Measurements from ENCODE around the gene TMEM38A.

DNA sequence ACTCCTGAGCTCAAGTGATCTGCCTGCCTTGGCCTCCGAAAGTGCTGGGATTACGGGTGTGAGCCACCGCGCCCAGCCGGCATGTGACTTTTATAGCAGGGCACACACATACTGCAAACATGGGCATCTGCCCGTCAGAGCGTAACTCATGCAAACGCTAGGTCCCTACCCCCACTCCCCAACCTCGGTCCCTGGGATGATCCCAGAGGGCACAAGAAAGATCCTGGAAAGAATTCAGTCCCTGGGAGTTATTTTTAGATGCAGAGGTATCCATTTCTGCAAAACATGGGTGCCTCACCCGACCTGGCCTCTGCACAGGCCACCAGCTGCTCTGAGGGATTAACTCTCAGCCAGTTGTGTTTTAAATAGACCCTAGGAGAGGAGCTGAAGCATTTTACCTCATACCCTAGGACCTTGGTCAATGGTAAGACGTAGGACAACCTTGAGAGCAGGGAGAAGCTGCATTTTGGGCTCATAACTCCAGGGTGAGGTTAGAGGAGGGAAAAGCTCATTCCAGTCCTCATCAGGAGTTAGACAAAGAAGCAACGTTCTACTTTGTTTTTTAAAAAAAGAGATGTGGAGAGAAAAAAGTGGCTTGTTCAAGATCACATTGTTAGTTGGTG is 10.8 kb downstream of the TMEM38A start:
- TF ChIP-seq, protein P1, sequence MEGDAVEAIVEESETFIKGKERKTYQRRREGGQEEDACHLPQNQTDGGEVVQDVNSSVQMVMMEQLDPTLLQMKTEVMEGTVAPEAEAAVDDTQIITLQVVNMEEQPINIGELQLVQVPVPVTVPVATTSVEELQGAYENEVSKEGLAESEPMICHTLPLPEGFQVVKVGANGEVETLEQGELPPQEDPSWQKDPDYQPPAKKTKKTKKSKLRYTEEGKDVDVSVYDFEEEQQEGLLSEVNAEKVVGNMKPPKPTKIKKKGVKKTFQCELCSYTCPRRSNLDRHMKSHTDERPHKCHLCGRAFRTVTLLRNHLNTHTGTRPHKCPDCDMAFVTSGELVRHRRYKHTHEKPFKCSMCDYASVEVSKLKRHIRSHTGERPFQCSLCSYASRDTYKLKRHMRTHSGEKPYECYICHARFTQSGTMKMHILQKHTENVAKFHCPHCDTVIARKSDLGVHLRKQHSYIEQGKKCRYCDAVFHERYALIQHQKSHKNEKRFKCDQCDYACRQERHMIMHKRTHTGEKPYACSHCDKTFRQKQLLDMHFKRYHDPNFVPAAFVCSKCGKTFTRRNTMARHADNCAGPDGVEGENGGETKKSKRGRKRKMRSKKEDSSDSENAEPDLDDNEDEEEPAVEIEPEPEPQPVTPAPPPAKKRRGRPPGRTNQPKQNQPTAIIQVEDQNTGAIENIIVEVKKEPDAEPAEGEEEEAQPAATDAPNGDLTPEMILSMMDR (IDR thresholded peaks at IDR 0.05): no peak
- TF ChIP-seq ZFX (IDR thresholded peaks at IDR 0.05; ENCODE audit: borderline replicate concordance): no peak
